PC-9 (cell line): ENCODE measurements around the gene SLC41A3.

ENCODE experiments used
- EZH2 ChIP-seq: fragments of 200-600 bp; sonication (generic); IDR thresholded peaks from 2 replicates; pipeline ENCODE4 v1.8.0; 2017; ENCODE audit warnings: antibody characterized with exemption, low read depth
- TF ChIP-seq, protein P1 (sequence below): fragments of 200-600 bp; sonication (generic); conservative IDR thresholded peaks from 2 replicates; pipeline ENCODE4 v1.6.1; 2017; ENCODE audit warnings: mixed run types, antibody characterized with exemption, mild to moderate bottlenecking, moderate library complexity

- TF ChIP-seq, protein P1, sequence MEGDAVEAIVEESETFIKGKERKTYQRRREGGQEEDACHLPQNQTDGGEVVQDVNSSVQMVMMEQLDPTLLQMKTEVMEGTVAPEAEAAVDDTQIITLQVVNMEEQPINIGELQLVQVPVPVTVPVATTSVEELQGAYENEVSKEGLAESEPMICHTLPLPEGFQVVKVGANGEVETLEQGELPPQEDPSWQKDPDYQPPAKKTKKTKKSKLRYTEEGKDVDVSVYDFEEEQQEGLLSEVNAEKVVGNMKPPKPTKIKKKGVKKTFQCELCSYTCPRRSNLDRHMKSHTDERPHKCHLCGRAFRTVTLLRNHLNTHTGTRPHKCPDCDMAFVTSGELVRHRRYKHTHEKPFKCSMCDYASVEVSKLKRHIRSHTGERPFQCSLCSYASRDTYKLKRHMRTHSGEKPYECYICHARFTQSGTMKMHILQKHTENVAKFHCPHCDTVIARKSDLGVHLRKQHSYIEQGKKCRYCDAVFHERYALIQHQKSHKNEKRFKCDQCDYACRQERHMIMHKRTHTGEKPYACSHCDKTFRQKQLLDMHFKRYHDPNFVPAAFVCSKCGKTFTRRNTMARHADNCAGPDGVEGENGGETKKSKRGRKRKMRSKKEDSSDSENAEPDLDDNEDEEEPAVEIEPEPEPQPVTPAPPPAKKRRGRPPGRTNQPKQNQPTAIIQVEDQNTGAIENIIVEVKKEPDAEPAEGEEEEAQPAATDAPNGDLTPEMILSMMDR: no peak
- no peak for TF ChIP-seq EZH2
Observed at GRCh38 chr3:126017362-126017761, 66.6 kb downstream of the SLC41A3 start.
